GM12878 (cell line): Measurements from ENCODE around the gene EML5.

ENCODE experiments used
- BACH1 ChIP-seq: fragments of 450-650 bp; IDR thresholded peaks from 2 replicates; pipeline ENCODE4 v1.6.1; 2017; ENCODE audit warnings: mild to moderate bottlenecking, borderline replicate concordance
- EZH2 ChIP-seq: IDR thresholded peaks from 2 replicates; pipeline ENCODE4 v1.6.1; 2012; ENCODE audit warnings: low read depth, mild to moderate bottlenecking, control low read depth, inconsistent platforms, low read length, borderline replicate concordance; ENCODE audit not compliant: control insufficient read depth
- FOXM1 ChIP-seq: IDR thresholded peaks from 2 replicates; pipeline ENCODE4 v1.6.1; 2012; ENCODE audit warnings: low read depth, mild to moderate bottlenecking, inconsistent platforms, low read length, moderate library complexity
- GABPA ChIP-seq: IDR thresholded peaks from 2 replicates; pipeline ENCODE4 v1.6.1; 2014; ENCODE audit warnings: antibody characterized with exemption, low read depth, mild to moderate bottlenecking, inconsistent platforms
- JUNB ChIP-seq: IDR thresholded peaks from 2 replicates; pipeline ENCODE4 v1.6.1; 2016; ENCODE audit warnings: antibody characterized with exemption, mild to moderate bottlenecking
- NRF1 ChIP-seq: conservative IDR thresholded peaks from 2 replicates; pipeline ENCODE4 v1.6.1; 2011; ENCODE audit warnings: mild to moderate bottlenecking, low read depth, low read length, improper control_type of control experiment
- PAX5 ChIP-seq: IDR thresholded peaks from 2 replicates; pipeline ENCODE4 v1.6.1; 2011; ENCODE audit warnings: low read depth, low read length, borderline replicate concordance
- SMC3 ChIP-seq: IDR thresholded peaks from 2 replicates; pipeline ENCODE4 v1.6.1; 2011; ENCODE audit warnings: low read length, improper control_type of control experiment, borderline replicate concordance
- ZSCAN29 ChIP-seq: fragments of 450-650 bp; IDR thresholded peaks from 2 replicates; pipeline ENCODE4 v1.6.1; 2017; ENCODE audit warnings: mild to moderate bottlenecking, moderate library complexity
- ZZZ3 ChIP-seq: IDR thresholded peaks from 2 replicates; pipeline ENCODE4 v1.6.1; 2011; ENCODE audit warnings: low read depth; ENCODE audit not compliant: control insufficient read depth, insufficient read length
- TF ChIP-seq, protein P1 (sequence below), 3 experiments: IDR thresholded peaks in 2 of 3; conservative IDR thresholded peaks in 1 of 3; 2 replicates each; pipeline ENCODE4 v1.5.1; 2011; ENCODE audit warnings: low read depth in 3 of 3, low read length in 3 of 3, mild to moderate bottlenecking in 3 of 3, control low read depth in 2 of 3, moderate library complexity in 2 of 3, inconsistent platforms in 1 of 3, mixed read lengths in 1 of 3; ENCODE audit not compliant: control insufficient read depth in 2 of 3, insufficient read depth in 1 of 3; ENCODE audit errors: extremely low read depth in 1 of 3
- TF ChIP-seq, protein P2 (sequence below): fragments of 450-650 bp; IDR thresholded peaks from 2 replicates; pipeline ENCODE4 v1.6.1; 2017; ENCODE audit warnings: mild to moderate bottlenecking
- TF ChIP-seq, protein P3 (sequence below): IDR thresholded peaks from 2 replicates; pipeline ENCODE4 v1.6.1; 2011; ENCODE audit warnings: low read depth, low read length, improper control_type of control experiment, borderline replicate concordance

DNA sequence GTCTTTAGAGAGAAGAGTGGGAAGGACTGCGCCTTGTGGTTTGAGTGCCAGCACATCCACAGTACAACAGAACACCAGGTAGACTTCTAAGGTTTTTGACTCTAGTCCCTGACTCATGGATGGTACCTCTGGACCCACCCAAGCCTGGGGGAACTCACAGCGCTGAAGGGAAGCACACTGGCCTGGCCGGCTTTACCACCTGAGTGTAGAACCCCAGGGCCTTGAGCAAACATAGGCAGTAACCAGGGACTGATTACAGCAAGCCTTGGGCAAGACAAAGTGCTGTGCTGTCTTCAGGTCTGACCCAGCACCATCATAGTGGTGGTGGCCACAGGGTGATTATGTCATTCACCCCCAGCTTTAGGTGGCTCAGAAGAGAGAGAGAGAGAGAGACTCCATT lies 17.2 kb downstream of the EML5 start:
- TF ChIP-seq GABPA (no peak), SMC3 (no peak), PAX5 (no peak), BACH1 (no peak), EZH2 (no peak), ZSCAN29 (no peak), NRF1 (no peak), FOXM1 (no peak), ZZZ3 (no peak), JUNB (no peak)
- TF ChIP-seq, protein P1, sequence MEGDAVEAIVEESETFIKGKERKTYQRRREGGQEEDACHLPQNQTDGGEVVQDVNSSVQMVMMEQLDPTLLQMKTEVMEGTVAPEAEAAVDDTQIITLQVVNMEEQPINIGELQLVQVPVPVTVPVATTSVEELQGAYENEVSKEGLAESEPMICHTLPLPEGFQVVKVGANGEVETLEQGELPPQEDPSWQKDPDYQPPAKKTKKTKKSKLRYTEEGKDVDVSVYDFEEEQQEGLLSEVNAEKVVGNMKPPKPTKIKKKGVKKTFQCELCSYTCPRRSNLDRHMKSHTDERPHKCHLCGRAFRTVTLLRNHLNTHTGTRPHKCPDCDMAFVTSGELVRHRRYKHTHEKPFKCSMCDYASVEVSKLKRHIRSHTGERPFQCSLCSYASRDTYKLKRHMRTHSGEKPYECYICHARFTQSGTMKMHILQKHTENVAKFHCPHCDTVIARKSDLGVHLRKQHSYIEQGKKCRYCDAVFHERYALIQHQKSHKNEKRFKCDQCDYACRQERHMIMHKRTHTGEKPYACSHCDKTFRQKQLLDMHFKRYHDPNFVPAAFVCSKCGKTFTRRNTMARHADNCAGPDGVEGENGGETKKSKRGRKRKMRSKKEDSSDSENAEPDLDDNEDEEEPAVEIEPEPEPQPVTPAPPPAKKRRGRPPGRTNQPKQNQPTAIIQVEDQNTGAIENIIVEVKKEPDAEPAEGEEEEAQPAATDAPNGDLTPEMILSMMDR (IDR thresholded peaks at IDR 0.05 in 2 of 3, conservative IDR thresholded peaks at IDR 0.05 in 1 of 3; ENCODE audit: control insufficient read depth in 2 of 3, extremely low read depth in 1 of 3, insufficient read depth in 1 of 3, low read depth in 3 of 3, low read length in 3 of 3) = no peak
- TF ChIP-seq, protein P2, sequence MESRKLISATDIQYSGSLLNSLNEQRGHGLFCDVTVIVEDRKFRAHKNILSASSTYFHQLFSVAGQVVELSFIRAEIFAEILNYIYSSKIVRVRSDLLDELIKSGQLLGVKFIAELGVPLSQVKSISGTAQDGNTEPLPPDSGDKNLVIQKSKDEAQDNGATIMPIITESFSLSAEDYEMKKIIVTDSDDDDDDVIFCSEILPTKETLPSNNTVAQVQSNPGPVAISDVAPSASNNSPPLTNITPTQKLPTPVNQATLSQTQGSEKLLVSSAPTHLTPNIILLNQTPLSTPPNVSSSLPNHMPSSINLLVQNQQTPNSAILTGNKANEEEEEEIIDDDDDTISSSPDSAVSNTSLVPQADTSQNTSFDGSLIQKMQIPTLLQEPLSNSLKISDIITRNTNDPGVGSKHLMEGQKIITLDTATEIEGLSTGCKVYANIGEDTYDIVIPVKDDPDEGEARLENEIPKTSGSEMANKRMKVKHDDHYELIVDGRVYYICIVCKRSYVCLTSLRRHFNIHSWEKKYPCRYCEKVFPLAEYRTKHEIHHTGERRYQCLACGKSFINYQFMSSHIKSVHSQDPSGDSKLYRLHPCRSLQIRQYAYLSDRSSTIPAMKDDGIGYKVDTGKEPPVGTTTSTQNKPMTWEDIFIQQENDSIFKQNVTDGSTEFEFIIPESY = no peak
- TF ChIP-seq, protein P3, sequence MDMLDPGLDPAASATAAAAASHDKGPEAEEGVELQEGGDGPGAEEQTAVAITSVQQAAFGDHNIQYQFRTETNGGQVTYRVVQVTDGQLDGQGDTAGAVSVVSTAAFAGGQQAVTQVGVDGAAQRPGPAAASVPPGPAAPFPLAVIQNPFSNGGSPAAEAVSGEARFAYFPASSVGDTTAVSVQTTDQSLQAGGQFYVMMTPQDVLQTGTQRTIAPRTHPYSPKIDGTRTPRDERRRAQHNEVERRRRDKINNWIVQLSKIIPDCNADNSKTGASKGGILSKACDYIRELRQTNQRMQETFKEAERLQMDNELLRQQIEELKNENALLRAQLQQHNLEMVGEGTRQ = no peak
